Neural cell (in vitro differentiated cells): ENCODE data around the gene SH3PXD2B. TPM values are rescaled to one million over a fixed set of nuclear protein-coding genes. Genes with fewer than 3 reads are reported as not detected.
A peak's percentile ranks its signal among the peaks of the same experiment; 100 is the strongest.

ENCODE experiments used
- H2AFZ ChIP-seq: fragments of 200-600, 300-800 bp; sonication (generic), shearing (Covaris generic); 2 replicates; pipeline ENCODE4 v1.6.0; 2014; ENCODE audit warnings: low read depth, mild to moderate bottlenecking, antibody characterized with exemption, low read length, moderate library complexity
- H3F3A ChIP-seq: fragments of 200-600 bp; shearing (Covaris generic); 2 replicates; pipeline ENCODE4 v1.6.1; 2016; ENCODE audit warnings: mild to moderate bottlenecking, moderate library complexity, mixed read lengths, antibody characterized with exemption, low read length; ENCODE audit not compliant: insufficient read depth, poor library complexity, severe bottlenecking
- H3K27ac ChIP-seq: fragments of 200-600, 300-800 bp; sonication (generic), shearing (Covaris generic); 2 replicates; pipeline ENCODE4 v1.5.1; 2014; ENCODE audit warnings: mild to moderate bottlenecking, low read length, moderate library complexity
- H3K27me3 ChIP-seq: fragments of 300-800, 200-600 bp; sonication (generic), shearing (Covaris generic); 2 replicates; pipeline ENCODE4 v1.6.0; 2014; ENCODE audit warnings: mild to moderate bottlenecking, low read depth, low read length, moderate library complexity; ENCODE audit not compliant: insufficient read depth
- H3K36me3 ChIP-seq: fragments of 300-800, 200-600 bp; sonication (generic), shearing (Covaris generic); 2 replicates; pipeline ENCODE4 v1.5.1; 2014; ENCODE audit warnings: mild to moderate bottlenecking, antibody characterized with exemption, low read length, moderate library complexity; ENCODE audit not compliant: insufficient read depth
- H3K4me2 ChIP-seq: fragments of 300-800, 200-600 bp; sonication (generic), shearing (Covaris generic); 2 replicates; pipeline ENCODE4 v1.6.0; 2014; ENCODE audit warnings: mild to moderate bottlenecking, low read length
- H3K4me3 ChIP-seq: fragments of 300-800, 200-600 bp; sonication (generic), shearing (Covaris generic); 2 replicates; pipeline ENCODE4 v1.5.1; 2014; ENCODE audit warnings: mild to moderate bottlenecking, low read length, moderate library complexity
- H3K79me2 ChIP-seq: fragments of 200-600 bp; shearing (Covaris generic); replicated peaks from 2 replicates; pipeline ENCODE4 v1.6.0; 2014; ENCODE audit warnings: mild to moderate bottlenecking, low read length, moderate library complexity; ENCODE audit not compliant: insufficient read depth
- H3K9ac ChIP-seq: fragments of 300-800, 200-600 bp; sonication (generic), shearing (Covaris generic); 2 replicates; pipeline ENCODE4 v1.6.1; 2016; ENCODE audit warnings: mild to moderate bottlenecking, low read length, mixed read lengths
- H3K9me2 ChIP-seq: fragments of 200-600 bp; shearing (Covaris generic); 2 replicates; pipeline ENCODE4 v1.6.1; 2016; ENCODE audit warnings: mild to moderate bottlenecking, low read length, mixed read lengths; ENCODE audit not compliant: insufficient read depth
- H3K9me3 ChIP-seq: fragments of 200-600, 300-800 bp; sonication (generic), shearing (Covaris generic); 2 replicates; pipeline ENCODE4 v1.6.1; 2016; ENCODE audit warnings: mild to moderate bottlenecking, mixed run types, low read length, moderate library complexity, mixed read lengths
- H4K20me1 ChIP-seq: fragments of 200-600 bp; shearing (Covaris generic); 2 replicates; pipeline ENCODE4 v1.6.1; 2016; ENCODE audit warnings: mild to moderate bottlenecking, mixed run types; ENCODE audit not compliant: insufficient read depth
- CTCF ChIP-seq: fragments of 450-650 bp; IDR thresholded peaks from 2 replicates; pipeline ENCODE4 v1.5.1; 2014; ENCODE audit warnings: antibody characterized with exemption, mild to moderate bottlenecking, moderate library complexity; ENCODE audit not compliant: poor library complexity, severe bottlenecking
- EZH2 ChIP-seq: fragments of 200-600, 300-800 bp; shearing (Covaris generic), sonication (generic); IDR thresholded peaks from 2 replicates; pipeline ENCODE4 v1.6.1; 2014; ENCODE audit warnings: antibody characterized with exemption, low read length, borderline replicate concordance, mild to moderate bottlenecking; ENCODE audit not compliant: insufficient read depth, poor library complexity, severe bottlenecking
- MXI1 ChIP-seq: fragments of 450-650 bp; conservative IDR thresholded peaks from 2 replicates; pipeline ENCODE4 v1.6.1; 2014; ENCODE audit warnings: antibody characterized with exemption, mild to moderate bottlenecking; ENCODE audit not compliant: poor library complexity, severe bottlenecking
- POLR2AphosphoS5 ChIP-seq: IDR thresholded peaks from 2 replicates; pipeline ENCODE4 v1.6.1; 2012
- RAD21 ChIP-seq: fragments of 450-650 bp; conservative IDR thresholded peaks from 2 replicates; pipeline ENCODE4 v1.6.1; 2014; ENCODE audit warnings: antibody characterized with exemption, mild to moderate bottlenecking, moderate library complexity
- REST ChIP-seq: IDR thresholded peaks from 2 replicates; pipeline ENCODE4 v1.6.1; 2012; ENCODE audit warnings: borderline replicate concordance
- SMC3 ChIP-seq: fragments of 450-650 bp; conservative IDR thresholded peaks from 2 replicates; pipeline ENCODE4 v1.6.1; 2014; ENCODE audit warnings: antibody characterized with exemption, mild to moderate bottlenecking, moderate library complexity; ENCODE audit not compliant: poor library complexity
- TAF1 ChIP-seq: IDR thresholded peaks from 2 replicates; pipeline ENCODE4 v1.6.1; 2012; ENCODE audit warnings: low read depth
- polyA plus RNA-seq: library from polyadenylated mRNA; depleted of rRNA; stranded (reverse); fragments of >200 nt; gene quantifications from 2 replicates; pipeline ENCODE4 v1.2.3, GENCODE V29; 2014

SH3PXD2B gene
- polyA plus RNA-seq, 1 donor from 2014 or later = 11.7 TPM

GRCh38 chr5:172474293-172474692 is 20.0 kb upstream of the SH3PXD2B start:
- Histone ChIP-seq H3K9me2 (no peaks in the 10 kb centered on the region), H3K4me2 (no peak overlapping the region), H3K4me3 (no peak overlapping the region), H3K79me2 (no peaks in the 10 kb centered on the region), H3K27me3 (no peaks in the 10 kb centered on the region), H3F3A (no peaks in the 10 kb centered on the region), H3K27ac (no peak overlapping the region), H3K36me3 (no peaks in the 10 kb centered on the region), H4K20me1 (no peaks in the 10 kb centered on the region), H3K9ac (no peak overlapping the region), H2AFZ (no peak overlapping the region), H3K9me3 (no peaks in the 10 kb centered on the region)
- TF ChIP-seq SMC3 = peak; percentile 13
- TF ChIP-seq MXI1 = no peak
- TF ChIP-seq POLR2AphosphoS5 = peak; percentile 27

GRCh38 chr5:172473427-172473826 is 19.1 kb upstream of the SH3PXD2B start:
- Histone ChIP-seq H3K9me3 (no peaks in the 10 kb centered on the region), H3K9me2 (no peaks in the 10 kb centered on the region)
- no peak for TF ChIP-seq RAD21
- no peak for TF ChIP-seq TAF1
- no peak for TF ChIP-seq CTCF
- no peak for TF ChIP-seq REST
- TF ChIP-seq MXI1 = no peak
- TF ChIP-seq SMC3 = no peak
- TF ChIP-seq POLR2AphosphoS5 = no peak

GRCh38 chr5:172469697-172470096 is 15.4 kb upstream of the SH3PXD2B start:
- H3K9ac ChIP-seq = no peak overlapping the region
- no peak overlapping the region for H3K4me2 ChIP-seq
- H3K9me3 ChIP-seq = no peaks in the 10 kb centered on the region
- no peak for TF ChIP-seq EZH2
- TF ChIP-seq POLR2AphosphoS5 = no peak
- H2AFZ ChIP-seq = no peak overlapping the region
- H3K36me3 ChIP-seq = no peaks in the 10 kb centered on the region
- H3K9me2 ChIP-seq = no peaks in the 10 kb centered on the region
- H3K4me3 ChIP-seq = no peak overlapping the region
- no peaks in the 10 kb centered on the region for H3K79me2 ChIP-seq
- H3K27me3 ChIP-seq = no peaks in the 10 kb centered on the region
- no peak overlapping the region for H3K27ac ChIP-seq
- no peaks in the 10 kb centered on the region for H3F3A ChIP-seq
- H4K20me1 ChIP-seq = no peaks in the 10 kb centered on the region

More at GRCh38 chr5:172473427-172473826, 19.1 kb upstream of the SH3PXD2B start:
- Histone ChIP-seq H3K27me3 (no peaks in the 10 kb centered on the region), H3F3A (no peaks in the 10 kb centered on the region), H3K27ac (no peak overlapping the region), H4K20me1 (no peaks in the 10 kb centered on the region), H3K79me2 (no peaks in the 10 kb centered on the region), H3K36me3 (no peaks in the 10 kb centered on the region), H3K4me2 (no peak overlapping the region), H2AFZ (no peak overlapping the region), H3K4me3 (no peak overlapping the region), H3K9ac (no peak overlapping the region)
